GM18951 (cell line): ENCODE results near the gene PDE3A.

Experiments used
- POLR2A ChIP-seq: IDR thresholded peaks from 4 replicates; pipeline ENCODE4 v1.6.1; 2011; ENCODE audit warnings: mild to moderate bottlenecking; ENCODE audit not compliant: insufficient read length, insufficient read depth; ENCODE audit errors: extremely low read depth
- in situ Hi-C: fragments of 300-500 bp; cut with MboI; formaldehyde crosslinking; loops from one replicate; pipeline ENCODE4 v1.12.0; 2022; ENCODE audit warnings: low sequenced_read_pairs, mixed read lengths, inconsistent platforms; ENCODE audit not compliant: unreplicated experiment

PDE3A gene

GRCh38 chr12:20415028-20415427, 46.7 kb downstream of the PDE3A start:
- in situ Hi-C loops: no loop called here

GRCh38 chr12:20415641-20416040, 47.3 kb downstream of the PDE3A start:
- in situ Hi-C loops: no loop called here
- no peak for TF ChIP-seq POLR2A

More at GRCh38 chr12:20415028-20415427, 46.7 kb downstream of the PDE3A start:
- TF ChIP-seq POLR2A: no peak

GRCh38 chr12:20420557-20420956, 52.2 kb downstream of the PDE3A start:
- in situ Hi-C loops: no loop called here
- TF ChIP-seq POLR2A: no peak

GRCh38 chr12:20421421-20421820, 53.1 kb downstream of the PDE3A start:
- TF ChIP-seq POLR2A: no peak
- in situ Hi-C loops: no loop called here

GRCh38 chr12:20423557-20423956, 55.2 kb downstream of the PDE3A start:
- TF ChIP-seq POLR2A: no peak
- in situ Hi-C loops: no loop called here

GRCh38 chr12:20424841-20425240, 56.5 kb downstream of the PDE3A start:
- TF ChIP-seq POLR2A: no peak

GRCh38 chr12:20426191-20426590, 57.9 kb downstream of the PDE3A start:
- no peak for TF ChIP-seq POLR2A
- in situ Hi-C loops: no loop called here

More at GRCh38 chr12:20424841-20425240, 56.5 kb downstream of the PDE3A start:
- in situ Hi-C loops: no loop called here

GRCh38 chr12:20426957-20427356, 58.6 kb downstream of the PDE3A start:
- no peak for TF ChIP-seq POLR2A
- in situ Hi-C loops: no loop called here

- TF ChIP-seq POLR2A: no peak
- in situ Hi-C loops: no loop called here
Observed at GRCh38 chr12:20429852-20430251, 61.5 kb downstream of the PDE3A start.

- in situ Hi-C loops: no loop called here
- no peak for TF ChIP-seq POLR2A
Observed at GRCh38 chr12:20432290-20432689, 64.0 kb downstream of the PDE3A start.

GRCh38 chr12:20434996-20435395, 66.7 kb downstream of the PDE3A start:
- no peak for TF ChIP-seq POLR2A
- in situ Hi-C loops: no loop called here

- TF ChIP-seq POLR2A: no peak
- in situ Hi-C loops: no loop called here
Observed at GRCh38 chr12:20436316-20436715, 68.0 kb downstream of the PDE3A start.

GRCh38 chr12:20438299-20438779, 70.0 kb downstream of the PDE3A start:
- TF ChIP-seq POLR2A: no peak
- in situ Hi-C loops: no loop called here

- no peak for TF ChIP-seq POLR2A
- in situ Hi-C loops: no loop called here
Observed at GRCh38 chr12:20439626-20440025, 71.3 kb downstream of the PDE3A start.

GRCh38 chr12:20440408-20440807, 72.1 kb downstream of the PDE3A start:
- in situ Hi-C loops: no loop called here
- TF ChIP-seq POLR2A: no peak
